GM23338 (cell line): ENCODE measurements around the gene CCT2. TPM values are rescaled to one million over a fixed set of nuclear protein-coding genes. Genes with fewer than 3 reads are reported as not detected.

Source experiments
- ATAC-seq: fragments of 200-7000 bp; cut with Tn5 transposase; 3 replicates; pipeline ENCODE4 v1.9.1; 2020
- DNase-seq: peaks from one replicate; pipeline ENCODE4 v3.0.0-alpha.2; 2015; ENCODE audit warnings: low spot score
- H2AFZ ChIP-seq: fragments of 200-600 bp; sonication (generic); 2 replicates; pipeline ENCODE4 v1.8.0; 2016; ENCODE audit warnings: antibody characterized with exemption, mild to moderate bottlenecking, moderate library complexity
- H3F3A ChIP-seq: fragments of 200-600 bp; sonication (generic); replicated peaks from 2 replicates; pipeline ENCODE4 v1.8.0; 2017; ENCODE audit warnings: antibody characterized with exemption, mixed run types, low read depth
- H3K27ac ChIP-seq: fragments of 200-600 bp; sonication (generic); 2 replicates; pipeline ENCODE4 v1.6.1; 2016; ENCODE audit warnings: low read depth
- H3K27me3 ChIP-seq: fragments of 200-600 bp; sonication (generic); 2 replicates; pipeline ENCODE4 v1.8.0; 2016; ENCODE audit warnings: mild to moderate bottlenecking, mixed run types, moderate library complexity; ENCODE audit not compliant: insufficient read depth
- H3K36me3 ChIP-seq: fragments of 200-600 bp; sonication (generic); 2 replicates; pipeline ENCODE4 v1.8.0; 2016; ENCODE audit warnings: mild to moderate bottlenecking; ENCODE audit not compliant: insufficient read depth
- H3K4me1 ChIP-seq: fragments of 200-600 bp; sonication (generic); 2 replicates; pipeline ENCODE4 v1.8.0; 2016; ENCODE audit warnings: mild to moderate bottlenecking, moderate library complexity; ENCODE audit not compliant: insufficient read depth
- H3K4me2 ChIP-seq: fragments of 200-600 bp; sonication (generic); 2 replicates; pipeline ENCODE4 v1.7.1; 2017; ENCODE audit warnings: mixed run types
- H3K4me3 ChIP-seq: fragments of 200-600 bp; sonication (generic); 2 replicates; pipeline ENCODE4 v1.6.1; 2016; ENCODE audit warnings: mixed run types
- H3K79me2 ChIP-seq: fragments of 200-600 bp; sonication (generic); replicated peaks from 2 replicates; pipeline ENCODE4 v1.8.0; 2017; ENCODE audit warnings: mild to moderate bottlenecking; ENCODE audit not compliant: insufficient read depth
- H3K9me2 ChIP-seq: fragments of 200-600 bp; sonication (generic); 2 replicates; pipeline ENCODE4 v1.8.0; 2017; ENCODE audit not compliant: insufficient read depth
- H4K20me1 ChIP-seq: fragments of 200-600 bp; sonication (generic); replicated peaks from 2 replicates; pipeline ENCODE4 v1.8.0; 2017; ENCODE audit warnings: mild to moderate bottlenecking; ENCODE audit not compliant: insufficient read depth
- H3K27ac Mint-ChIP-seq: 2 replicates; pipeline ENCODE4 v1.8.0; 2020; ENCODE audit warnings: inconsistent platforms, mild to moderate bottlenecking, moderate library complexity, mixed read lengths
- H3K27me3 Mint-ChIP-seq: 3 replicates; pipeline ENCODE4 v1.8.0; 2022; ENCODE audit warnings: low read depth, mild to moderate bottlenecking, moderate library complexity, mixed read lengths, inconsistent platforms; ENCODE audit not compliant: insufficient read depth, poor library complexity
- H3K36me3 Mint-ChIP-seq: 3 replicates; pipeline ENCODE4 v1.8.0; 2021; ENCODE audit warnings: low read depth, mild to moderate bottlenecking, inconsistent platforms, moderate library complexity, mixed read lengths
- H3K4me1 Mint-ChIP-seq: 3 replicates; pipeline ENCODE4 v1.8.0; 2020; ENCODE audit warnings: mild to moderate bottlenecking, inconsistent platforms, mixed read lengths
- H3K4me3 Mint-ChIP-seq: 3 replicates; pipeline ENCODE4 v1.8.0; 2021; ENCODE audit warnings: moderate library complexity, mild to moderate bottlenecking, inconsistent platforms, mixed read lengths
- H3K9me3 Mint-ChIP-seq: 3 replicates; pipeline ENCODE4 v1.8.0; 2020; ENCODE audit warnings: moderate library complexity, mild to moderate bottlenecking, inconsistent platforms, mixed read lengths
- CREB1 ChIP-seq: fragments of 250-450 bp; sonication (Bioruptor Pico); IDR thresholded peaks from 2 replicates; pipeline ENCODE4 v1.5.0; 2020; ENCODE audit warnings: low read depth, mild to moderate bottlenecking, moderate library complexity
- EZH2 ChIP-seq: fragments of 200-600 bp; sonication (generic); IDR thresholded peaks from one replicate; pipeline ENCODE4 v1.8.0; 2017; ENCODE audit warnings: antibody characterized with exemption, mild to moderate bottlenecking, low read depth; ENCODE audit not compliant: unreplicated experiment
- JUNB ChIP-seq: IDR thresholded peaks from one replicate; pipeline ENCODE4 v1.6.1; 2016; ENCODE audit warnings: antibody characterized with exemption; ENCODE audit not compliant: unreplicated experiment
- NANOG ChIP-seq: IDR thresholded peaks from 2 replicates; pipeline ENCODE4 v1.6.1; 2016; ENCODE audit warnings: antibody characterized with exemption, borderline replicate concordance
- POLR2AphosphoS5 ChIP-seq: IDR thresholded peaks from 2 replicates; pipeline ENCODE4 v1.6.1; 2016; ENCODE audit warnings: antibody characterized with exemption, low read depth
- STAT1 ChIP-seq: IDR thresholded peaks from one replicate; pipeline ENCODE4 v1.6.1; 2016; ENCODE audit warnings: antibody characterized with exemption; ENCODE audit not compliant: unreplicated experiment
- ZNF114 ChIP-seq: fragments of 250-450 bp; sonication (Bioruptor Pico); IDR thresholded peaks from 2 replicates; pipeline ENCODE4 v1.5.0; 2020; ENCODE audit warnings: mild to moderate bottlenecking, moderate library complexity
- polyA plus RNA-seq: library from polyadenylated mRNA; unstranded; fragments of >200 nt; fragmentation: Nextera tagmentation; extraction: Ambion mirVana; gene quantifications from 2 replicates; pipeline ENCODE4 v1.2.1, GENCODE V29; 2016
- total RNA-seq: library from RNA; depleted of rRNA; stranded (reverse); fragments of >200 nt; shearing (Covaris generic); gene quantifications from 2 replicates; pipeline ENCODE4 v1.2.3, GENCODE V29; 2014
- TF ChIP-seq, protein P1 (sequence below): fragments of 250-450 bp; sonication (Bioruptor Pico); IDR thresholded peaks from 2 replicates; pipeline ENCODE4 v1.5.0; 2020; ENCODE audit warnings: mild to moderate bottlenecking, moderate library complexity
- TF ChIP-seq, protein P2 (sequence below), 2 experiments: fragments of 200-600 bp in 1 of 2; sonication (generic) in 1 of 2; conservative IDR thresholded peaks; 2 replicates each; pipeline versions ENCODE4 v1.5.1 to v1.6.1; 2016 to 2017; ENCODE audit warnings: antibody characterized with exemption in 2 of 2, low read depth in 2 of 2, mild to moderate bottlenecking in 2 of 2, moderate library complexity in 1 of 2
- TF ChIP-seq, protein P3 (sequence below): IDR thresholded peaks from 2 replicates; pipeline ENCODE4 v1.6.1; 2016; ENCODE audit warnings: antibody characterized with exemption

Gene CCT2
- total and polyA plus RNA-seq, 2 experiments from 2014 or later: 434 to 778 TPM

DNA sequence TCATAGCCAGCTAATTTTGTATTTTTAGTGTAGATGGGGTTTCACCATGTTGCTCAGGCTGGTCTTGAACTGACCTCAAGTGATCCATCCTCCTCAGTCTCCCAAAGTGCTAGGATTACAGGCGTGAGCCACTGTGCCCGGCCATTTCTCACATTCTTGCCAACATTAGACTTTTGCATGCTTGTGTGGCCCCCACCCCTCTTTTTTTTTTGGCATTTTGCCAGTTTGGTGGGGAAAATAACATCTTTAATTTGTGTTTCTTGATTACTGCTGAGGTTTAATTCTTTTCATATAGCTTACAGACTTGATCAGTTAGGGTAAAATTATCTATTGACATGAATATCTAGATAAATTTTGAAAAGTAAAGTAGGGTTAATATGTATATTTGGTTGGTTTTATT lies 3.8 kb downstream of the CCT2 start (continued):
- TF ChIP-seq, protein P1, sequence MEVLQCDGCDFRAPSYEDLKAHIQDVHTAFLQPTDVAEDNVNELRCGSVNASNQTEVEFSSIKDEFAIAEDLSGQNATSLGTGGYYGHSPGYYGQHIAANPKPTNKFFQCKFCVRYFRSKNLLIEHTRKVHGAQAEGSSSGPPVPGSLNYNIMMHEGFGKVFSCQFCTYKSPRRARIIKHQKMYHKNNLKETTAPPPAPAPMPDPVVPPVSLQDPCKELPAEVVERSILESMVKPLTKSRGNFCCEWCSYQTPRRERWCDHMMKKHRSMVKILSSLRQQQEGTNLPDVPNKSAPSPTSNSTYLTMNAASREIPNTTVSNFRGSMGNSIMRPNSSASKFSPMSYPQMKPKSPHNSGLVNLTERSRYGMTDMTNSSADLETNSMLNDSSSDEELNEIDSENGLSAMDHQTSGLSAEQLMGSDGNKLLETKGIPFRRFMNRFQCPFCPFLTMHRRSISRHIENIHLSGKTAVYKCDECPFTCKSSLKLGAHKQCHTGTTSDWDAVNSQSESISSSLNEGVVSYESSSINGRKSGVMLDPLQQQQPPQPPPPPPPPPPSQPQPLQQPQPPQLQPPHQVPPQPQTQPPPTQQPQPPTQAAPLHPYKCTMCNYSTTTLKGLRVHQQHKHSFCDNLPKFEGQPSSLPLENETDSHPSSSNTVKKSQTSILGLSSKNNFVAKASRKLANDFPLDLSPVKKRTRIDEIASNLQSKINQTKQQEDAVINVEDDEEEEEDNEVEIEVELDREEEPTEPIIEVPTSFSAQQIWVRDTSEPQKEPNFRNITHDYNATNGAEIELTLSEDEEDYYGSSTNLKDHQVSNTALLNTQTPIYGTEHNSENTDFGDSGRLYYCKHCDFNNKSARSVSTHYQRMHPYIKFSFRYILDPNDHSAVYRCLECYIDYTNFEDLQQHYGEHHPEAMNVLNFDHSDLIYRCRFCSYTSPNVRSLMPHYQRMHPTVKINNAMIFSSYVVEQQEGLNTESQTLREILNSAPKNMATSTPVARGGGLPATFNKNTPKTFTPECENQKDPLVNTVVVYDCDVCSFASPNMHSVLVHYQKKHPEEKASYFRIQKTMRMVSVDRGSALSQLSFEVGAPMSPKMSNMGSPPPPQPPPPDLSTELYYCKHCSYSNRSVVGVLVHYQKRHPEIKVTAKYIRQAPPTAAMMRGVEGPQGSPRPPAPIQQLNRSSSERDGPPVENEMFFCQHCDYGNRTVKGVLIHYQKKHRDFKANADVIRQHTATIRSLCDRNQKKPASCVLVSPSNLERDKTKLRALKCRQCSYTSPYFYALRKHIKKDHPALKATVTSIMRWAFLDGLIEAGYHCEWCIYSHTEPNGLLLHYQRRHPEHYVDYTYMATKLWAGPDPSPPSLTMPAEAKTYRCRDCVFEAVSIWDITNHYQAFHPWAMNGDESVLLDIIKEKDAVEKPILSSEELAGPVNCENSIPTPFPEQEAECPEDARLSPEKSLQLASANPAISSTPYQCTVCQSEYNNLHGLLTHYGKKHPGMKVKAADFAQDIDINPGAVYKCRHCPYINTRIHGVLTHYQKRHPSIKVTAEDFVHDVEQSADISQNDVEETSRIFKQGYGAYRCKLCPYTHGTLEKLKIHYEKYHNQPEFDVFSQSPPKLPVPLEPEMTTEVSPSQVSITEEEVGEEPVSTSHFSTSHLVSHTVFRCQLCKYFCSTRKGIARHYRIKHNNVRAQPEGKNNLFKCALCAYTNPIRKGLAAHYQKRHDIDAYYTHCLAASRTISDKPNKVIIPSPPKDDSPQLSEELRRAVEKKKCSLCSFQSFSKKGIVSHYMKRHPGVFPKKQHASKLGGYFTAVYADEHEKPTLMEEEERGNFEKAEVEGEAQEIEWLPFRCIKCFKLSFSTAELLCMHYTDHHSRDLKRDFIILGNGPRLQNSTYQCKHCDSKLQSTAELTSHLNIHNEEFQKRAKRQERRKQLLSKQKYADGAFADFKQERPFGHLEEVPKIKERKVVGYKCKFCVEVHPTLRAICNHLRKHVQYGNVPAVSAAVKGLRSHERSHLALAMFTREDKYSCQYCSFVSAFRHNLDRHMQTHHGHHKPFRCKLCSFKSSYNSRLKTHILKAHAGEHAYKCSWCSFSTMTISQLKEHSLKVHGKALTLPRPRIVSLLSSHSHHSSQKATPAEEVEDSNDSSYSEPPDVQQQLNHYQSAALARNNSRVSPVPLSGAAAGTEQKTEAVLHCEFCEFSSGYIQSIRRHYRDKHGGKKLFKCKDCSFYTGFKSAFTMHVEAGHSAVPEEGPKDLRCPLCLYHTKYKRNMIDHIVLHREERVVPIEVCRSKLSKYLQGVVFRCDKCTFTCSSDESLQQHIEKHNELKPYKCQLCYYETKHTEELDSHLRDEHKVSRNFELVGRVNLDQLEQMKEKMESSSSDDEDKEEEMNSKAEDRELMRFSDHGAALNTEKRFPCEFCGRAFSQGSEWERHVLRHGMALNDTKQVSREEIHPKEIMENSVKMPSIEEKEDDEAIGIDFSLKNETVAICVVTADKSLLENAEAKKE: no peak
- TF ChIP-seq NANOG (no peak), POLR2AphosphoS5 (no peak), EZH2 (no peak), CREB1 (CRISPR knock-in tag) (no peak)
- TF ChIP-seq, protein P2, sequence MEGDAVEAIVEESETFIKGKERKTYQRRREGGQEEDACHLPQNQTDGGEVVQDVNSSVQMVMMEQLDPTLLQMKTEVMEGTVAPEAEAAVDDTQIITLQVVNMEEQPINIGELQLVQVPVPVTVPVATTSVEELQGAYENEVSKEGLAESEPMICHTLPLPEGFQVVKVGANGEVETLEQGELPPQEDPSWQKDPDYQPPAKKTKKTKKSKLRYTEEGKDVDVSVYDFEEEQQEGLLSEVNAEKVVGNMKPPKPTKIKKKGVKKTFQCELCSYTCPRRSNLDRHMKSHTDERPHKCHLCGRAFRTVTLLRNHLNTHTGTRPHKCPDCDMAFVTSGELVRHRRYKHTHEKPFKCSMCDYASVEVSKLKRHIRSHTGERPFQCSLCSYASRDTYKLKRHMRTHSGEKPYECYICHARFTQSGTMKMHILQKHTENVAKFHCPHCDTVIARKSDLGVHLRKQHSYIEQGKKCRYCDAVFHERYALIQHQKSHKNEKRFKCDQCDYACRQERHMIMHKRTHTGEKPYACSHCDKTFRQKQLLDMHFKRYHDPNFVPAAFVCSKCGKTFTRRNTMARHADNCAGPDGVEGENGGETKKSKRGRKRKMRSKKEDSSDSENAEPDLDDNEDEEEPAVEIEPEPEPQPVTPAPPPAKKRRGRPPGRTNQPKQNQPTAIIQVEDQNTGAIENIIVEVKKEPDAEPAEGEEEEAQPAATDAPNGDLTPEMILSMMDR (conservative IDR thresholded peaks at IDR 0.05; ENCODE audit: low read depth in 2 of 2): no peak

DNA sequence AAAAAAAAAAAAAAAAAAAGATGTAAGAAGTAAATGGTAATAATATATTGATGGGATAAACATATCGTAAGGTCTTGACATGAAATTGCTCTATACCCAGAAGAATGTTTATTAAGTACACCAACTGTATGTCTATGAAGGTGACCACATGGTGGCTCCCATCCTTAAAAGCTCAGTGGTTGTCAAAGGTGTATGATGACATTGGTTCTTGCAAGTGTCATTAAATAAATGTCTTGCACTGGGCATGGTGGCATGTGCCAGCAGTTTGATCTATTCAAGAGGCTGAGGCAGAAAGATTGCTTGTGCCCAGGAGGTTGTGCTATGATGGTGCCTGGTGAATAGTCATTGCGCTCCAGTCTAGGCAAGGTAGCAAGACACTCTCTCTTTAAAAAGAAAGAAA lies 10.4 kb downstream of the CCT2 start:
- H2AFZ ChIP-seq: no peak overlapping the region
- Mint-ChIP-seq H3K9me3 (no peaks in the 10 kb centered on the region), H3K27me3 (no peaks in the 10 kb centered on the region), H3K27ac (no peak overlapping the region), H3K4me1 (no peaks in the 10 kb centered on the region), H3K4me3 (no peak overlapping the region), H3K36me3 (peaks cover 97% of the 10 kb centered on the region)
- H3K27me3 ChIP-seq: no peaks in the 10 kb centered on the region
- H3K4me1 ChIP-seq: no peaks in the 10 kb centered on the region
- H3F3A ChIP-seq: peaks cover 13% of the 10 kb centered on the region
- H4K20me1 ChIP-seq: peaks cover 45% of the 10 kb centered on the region
- no peak for DNase-seq
- H3K79me2 ChIP-seq: peaks cover 19% of the 10 kb centered on the region
- H3K4me3 ChIP-seq: no peak overlapping the region
- no peaks in the 10 kb centered on the region for H3K9me2 ChIP-seq
- ATAC-seq: no peak
- H3K4me2 ChIP-seq: no peak overlapping the region
- H3K27ac ChIP-seq: no peak overlapping the region
- H3K36me3 ChIP-seq: peaks cover 99% of the 10 kb centered on the region
- TF ChIP-seq JUNB: no peak
- TF ChIP-seq ZNF114 (CRISPR knock-in tag): no peak
- TF ChIP-seq STAT1: no peak
- no peak for TF ChIP-seq EZH2
- no peak for TF ChIP-seq NANOG
- TF ChIP-seq, protein P3, sequence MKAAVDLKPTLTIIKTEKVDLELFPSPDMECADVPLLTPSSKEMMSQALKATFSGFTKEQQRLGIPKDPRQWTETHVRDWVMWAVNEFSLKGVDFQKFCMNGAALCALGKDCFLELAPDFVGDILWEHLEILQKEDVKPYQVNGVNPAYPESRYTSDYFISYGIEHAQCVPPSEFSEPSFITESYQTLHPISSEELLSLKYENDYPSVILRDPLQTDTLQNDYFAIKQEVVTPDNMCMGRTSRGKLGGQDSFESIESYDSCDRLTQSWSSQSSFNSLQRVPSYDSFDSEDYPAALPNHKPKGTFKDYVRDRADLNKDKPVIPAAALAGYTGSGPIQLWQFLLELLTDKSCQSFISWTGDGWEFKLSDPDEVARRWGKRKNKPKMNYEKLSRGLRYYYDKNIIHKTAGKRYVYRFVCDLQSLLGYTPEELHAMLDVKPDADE: no peak
- no peak for TF ChIP-seq CREB1 (CRISPR knock-in tag)
- TF ChIP-seq, protein P2 (conservative IDR thresholded peaks at IDR 0.05; ENCODE audit: low read depth in 2 of 2): no peak
